ENCODE results near the gene TANC1.

TANC1 gene

DNA sequence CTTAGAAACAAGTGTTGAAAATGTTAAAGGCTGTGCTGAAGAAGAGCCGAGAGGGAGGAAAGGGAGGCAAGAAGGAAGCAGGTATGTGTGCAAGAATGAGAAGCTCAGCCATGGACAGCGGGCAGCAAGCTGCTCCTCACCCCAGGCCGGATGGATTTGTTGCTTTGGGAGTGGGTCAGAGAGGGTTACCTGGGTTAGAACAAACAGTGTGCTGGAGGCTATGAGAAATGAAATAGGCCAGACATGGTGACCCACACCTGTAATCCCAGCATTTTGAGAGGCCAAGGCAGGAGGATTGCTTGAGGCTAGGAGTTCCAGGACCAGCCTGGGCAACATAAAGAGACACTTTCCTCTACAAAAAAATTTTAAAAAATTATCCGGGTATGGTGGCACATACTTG, 97.5 kb downstream of the TANC1 start:
- DNase-seq: no peak

DNA sequence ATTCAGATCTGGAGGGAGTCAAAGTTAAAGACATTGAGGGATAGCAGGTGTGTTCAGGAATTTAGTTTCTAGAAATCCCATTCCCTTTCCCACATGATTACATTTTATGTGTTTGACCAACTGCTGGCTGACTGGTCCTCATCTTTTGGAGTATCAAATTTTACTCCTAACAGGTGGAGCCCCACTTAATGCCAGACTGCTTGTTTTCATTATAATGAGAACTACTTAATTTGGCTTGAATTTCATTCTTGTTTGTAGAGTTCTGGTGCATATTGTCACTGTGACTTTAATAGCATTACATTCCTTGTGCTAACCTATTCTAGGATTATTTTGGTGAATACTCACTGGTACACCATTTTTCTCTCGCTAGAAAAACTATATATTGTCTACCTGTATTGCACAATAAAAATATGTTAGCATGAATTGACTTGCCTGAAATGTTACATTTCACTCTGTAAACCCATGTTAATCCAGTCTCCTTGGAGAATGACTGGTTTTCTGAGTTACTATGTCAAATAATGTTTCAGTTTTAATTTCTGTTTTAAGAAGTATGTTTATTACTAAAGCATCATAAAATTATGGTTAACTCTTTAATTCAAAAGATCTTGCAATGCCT, 98.2 kb downstream of the TANC1 start:
- no peak for DNase-seq

DNA sequence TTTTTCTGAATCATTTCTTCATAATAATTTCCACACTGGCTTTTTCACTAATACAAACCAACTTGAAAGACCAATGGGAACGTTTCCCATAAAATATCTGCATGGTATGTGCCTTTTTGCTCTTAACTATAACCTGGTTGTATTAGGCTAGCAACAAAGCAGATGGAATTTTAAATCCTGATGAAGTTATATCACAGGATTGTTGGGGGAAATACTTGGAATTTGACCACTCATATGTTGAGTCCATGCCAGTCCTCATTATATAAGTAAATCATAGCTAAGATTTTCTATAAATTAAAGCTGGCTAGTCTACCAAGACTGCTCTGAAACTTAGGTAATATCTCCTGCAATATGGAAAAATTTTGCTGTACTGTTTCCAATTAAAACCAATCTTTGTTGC, 99.5 kb downstream of the TANC1 start:
- no peak for DNase-seq

DNA sequence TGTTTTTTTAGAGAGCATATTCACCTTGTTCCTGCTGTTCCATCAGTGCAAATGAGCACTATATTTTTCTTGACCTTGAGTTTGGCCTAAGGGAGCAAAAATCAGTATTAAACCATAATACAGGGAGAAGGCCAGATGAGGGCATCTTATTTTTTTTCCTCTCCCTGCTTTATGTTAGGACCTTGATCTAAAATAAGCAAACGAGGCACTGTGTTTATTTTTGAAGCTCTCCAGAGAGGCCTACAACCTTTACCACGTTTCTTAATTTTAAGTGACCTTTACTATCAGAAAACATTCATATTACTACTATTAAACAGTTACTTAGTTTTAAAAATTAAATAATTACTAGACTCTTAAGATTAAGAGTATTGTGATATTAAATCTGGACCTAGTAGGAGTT, 100.8 kb downstream of the TANC1 start:
- no peak for DNase-seq

DNA sequence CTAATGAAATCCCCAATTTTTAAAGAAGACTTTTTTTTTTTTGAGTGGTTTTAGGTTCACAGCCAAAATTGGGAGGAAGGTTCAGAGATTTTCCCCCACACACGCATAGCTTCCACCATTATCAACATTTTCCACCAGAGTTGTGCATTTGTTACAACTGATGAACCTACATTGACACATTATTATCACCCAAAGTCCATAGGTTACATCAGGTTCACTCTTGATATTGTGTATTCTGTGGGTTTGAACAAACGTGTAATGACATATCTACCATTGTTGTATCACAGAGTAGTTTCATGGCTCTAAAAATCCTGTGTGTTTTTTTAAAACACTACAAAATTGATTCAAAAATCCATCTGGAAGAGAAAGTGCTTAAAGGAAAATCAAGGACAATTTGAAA, 101.8 kb downstream of the TANC1 start:
- no peak for DNase-seq

DNA sequence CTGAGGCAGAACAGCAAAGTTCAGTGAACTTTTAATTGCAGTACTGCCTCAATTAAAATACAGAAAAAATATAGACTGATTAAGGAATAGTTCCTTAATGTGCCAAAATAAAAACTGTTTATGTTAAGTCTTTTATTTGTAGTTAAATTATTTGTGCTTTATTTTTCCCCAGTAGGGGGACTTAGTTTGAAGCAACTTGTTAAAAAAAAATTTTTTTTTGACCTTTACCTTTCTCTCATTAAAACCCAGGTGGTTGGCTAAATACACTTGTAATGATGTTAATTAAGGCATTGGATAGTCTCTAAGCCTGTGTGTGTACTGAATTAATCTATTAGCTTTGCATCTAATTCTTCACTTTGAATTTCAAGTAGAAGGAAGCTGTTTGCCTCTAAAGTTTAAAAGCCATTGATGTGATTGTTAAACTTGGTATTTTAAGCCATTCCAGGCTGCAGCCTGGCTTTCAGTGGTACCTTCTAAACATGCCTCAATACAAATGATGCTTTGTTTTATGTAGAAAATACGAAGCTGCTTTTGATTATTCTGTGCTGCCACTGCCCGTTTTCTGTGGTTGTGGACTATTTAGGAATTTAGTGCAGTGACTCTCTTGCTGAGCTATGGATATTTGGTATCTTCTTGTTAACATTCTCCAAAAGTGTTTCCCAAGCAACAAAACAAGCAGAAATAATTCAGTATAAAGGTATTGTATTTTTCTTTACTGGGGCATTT, 102.9 kb downstream of the TANC1 start:
- no peak for DNase-seq

DNA sequence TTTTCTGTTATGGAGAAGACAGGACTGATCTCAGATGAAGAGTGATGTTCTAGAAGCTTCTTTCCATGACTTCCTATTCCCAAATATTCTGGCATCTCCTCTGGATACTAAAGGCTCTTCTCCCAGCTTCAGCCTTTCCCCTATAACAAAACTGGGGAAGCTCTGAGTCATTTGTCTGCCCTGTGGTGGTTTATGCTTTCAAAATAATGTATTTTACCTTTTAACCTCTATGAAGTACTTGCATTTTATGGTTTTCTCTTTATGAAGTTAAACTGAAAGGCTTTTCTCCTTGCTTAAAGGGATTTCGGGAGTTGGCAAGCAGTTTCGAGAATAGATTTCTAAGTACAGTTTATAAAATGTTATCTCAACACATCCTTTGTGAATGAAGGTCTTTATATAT, 104.4 kb downstream of the TANC1 start:
- DNase-seq: no peak

DNA sequence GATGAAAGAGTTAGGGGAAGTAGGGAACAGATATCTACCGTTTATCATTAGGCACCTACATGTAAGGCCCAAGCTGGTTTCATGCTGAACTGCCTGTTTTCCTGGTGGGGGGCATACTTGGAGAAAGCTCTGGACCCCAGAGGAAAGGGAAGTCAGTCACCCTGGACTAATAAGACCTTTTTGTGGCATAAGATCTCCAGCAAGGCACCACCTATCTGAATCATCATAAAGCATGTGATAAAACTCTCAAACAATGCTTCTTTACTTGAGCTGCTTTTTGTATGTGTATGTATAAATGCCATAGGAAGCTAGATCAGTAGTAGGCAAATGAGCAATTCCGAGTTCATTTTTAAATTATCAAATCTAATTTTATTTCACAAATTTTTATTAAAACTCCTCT, 104.8 kb downstream of the TANC1 start:
- no peak for DNase-seq

DNA sequence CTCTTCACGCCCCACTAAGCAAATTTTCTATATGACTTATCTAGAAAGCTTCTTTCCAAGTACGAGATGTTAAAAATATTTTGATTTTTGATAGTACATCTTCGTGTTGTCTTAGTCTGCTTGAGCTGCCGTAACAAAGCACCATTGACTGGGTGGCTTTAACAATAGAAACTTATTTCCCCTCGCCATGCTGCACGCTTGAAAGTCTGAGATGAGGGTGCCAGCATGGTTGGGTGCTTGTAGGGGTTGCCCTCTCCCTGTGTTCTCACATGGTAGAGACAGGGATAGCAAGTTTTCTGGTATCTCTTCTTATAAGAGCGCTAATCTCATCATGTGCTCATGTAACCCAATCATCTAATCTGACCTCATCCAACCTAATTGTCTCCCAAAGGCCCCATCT, 106.2 kb downstream of the TANC1 start:
- DNase-seq: no peak

DNA sequence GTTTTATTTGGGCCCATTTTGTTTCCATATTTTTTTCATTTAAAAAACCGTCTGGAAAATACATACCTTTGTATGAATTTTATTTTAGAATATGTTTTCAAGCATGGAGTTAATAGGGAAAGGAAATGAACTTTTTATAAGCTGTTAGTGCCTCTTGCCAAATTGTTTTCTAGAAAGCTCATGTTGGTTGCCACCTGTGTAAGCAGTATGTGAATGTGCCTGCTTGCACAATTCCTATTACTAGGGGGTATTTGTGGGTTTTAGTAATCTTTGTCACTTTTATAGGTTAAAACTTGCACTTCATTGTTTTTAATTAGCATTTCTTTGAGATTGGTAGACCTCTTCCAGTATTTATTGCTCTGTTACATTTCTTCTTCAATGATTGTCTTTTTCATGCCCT, 107.3 kb downstream of the TANC1 start:
- DNase-seq: no peak

DNA sequence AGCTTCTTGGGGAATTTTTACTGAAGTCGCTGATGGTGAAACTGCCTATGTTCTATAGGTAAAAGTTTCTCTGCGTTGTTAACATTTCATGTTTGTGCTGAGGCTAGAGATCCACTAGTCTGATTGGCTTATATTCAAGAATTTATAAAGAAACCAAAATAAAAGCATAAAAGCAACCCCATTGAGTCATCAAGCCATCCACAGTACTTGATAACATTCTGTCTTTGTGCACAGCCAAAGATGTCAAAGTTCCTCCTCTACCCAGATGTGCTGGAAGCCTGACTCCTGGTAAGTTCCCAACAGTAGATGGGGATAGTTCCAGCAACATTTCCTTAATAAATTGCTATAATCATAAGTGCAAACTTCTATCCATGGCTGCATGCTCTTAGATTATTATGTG, 107.8 kb downstream of the TANC1 start:
- no peak for DNase-seq

DNA sequence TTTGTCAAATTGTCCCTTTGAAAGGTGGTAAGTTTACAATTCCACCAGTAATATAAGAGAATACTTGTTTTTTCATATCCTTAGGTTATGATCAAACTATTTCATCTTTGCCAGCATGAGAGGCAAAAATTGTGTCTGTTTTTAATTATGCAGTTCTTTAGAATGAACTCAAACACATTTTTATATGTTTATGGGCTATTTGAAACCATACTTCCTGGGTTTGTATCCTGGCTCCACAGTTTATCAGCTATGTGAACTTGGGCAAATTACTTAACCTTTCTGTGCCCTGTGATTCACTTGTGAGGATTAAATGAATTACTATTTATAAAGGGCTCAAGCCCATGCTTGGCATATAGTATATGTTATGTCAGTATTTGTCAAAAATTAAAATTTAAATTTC, 109.4 kb downstream of the TANC1 start:
- no peak for DNase-seq

DNA sequence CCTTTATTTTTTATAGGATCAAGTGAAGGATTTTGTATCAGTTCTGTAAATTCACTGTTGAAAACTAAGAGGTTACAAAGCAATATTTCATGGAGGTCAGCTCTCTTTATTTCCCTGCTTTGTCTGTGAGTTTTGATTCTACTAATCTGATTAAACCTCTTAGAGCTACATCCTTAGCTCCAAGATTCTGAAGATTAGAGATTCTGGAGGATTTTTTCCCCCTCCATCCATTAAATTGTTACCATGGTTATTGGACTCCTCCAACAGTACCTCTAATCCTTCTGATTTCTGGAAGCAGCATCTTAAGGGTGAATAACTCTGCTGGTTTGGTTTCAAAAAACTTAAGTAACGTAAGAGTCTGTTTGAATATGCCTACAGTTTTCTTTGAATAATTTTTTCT, 110.0 kb downstream of the TANC1 start:
- no peak for DNase-seq

DNA sequence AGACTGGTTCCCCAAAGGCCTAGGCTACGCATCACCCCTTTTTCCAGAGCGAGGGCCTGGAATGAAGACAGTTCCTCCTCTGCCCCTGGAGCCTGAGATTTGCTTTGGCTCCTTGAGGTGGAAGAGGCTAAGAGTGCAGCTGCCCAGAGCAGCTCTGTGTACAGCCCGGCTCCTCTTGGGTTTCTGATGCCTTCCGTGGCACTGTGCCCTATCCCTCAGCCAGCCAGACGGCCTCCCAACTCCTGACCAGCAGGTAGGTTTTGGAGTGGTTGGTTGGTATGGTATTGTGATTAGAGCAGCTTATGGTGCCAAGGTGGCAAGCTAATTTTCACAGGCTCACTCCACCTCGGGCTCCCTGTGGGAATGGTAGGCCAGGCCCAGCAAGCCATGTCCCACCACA, 112.2 kb downstream of the TANC1 start:
- DNase-seq: no peak

DNA sequence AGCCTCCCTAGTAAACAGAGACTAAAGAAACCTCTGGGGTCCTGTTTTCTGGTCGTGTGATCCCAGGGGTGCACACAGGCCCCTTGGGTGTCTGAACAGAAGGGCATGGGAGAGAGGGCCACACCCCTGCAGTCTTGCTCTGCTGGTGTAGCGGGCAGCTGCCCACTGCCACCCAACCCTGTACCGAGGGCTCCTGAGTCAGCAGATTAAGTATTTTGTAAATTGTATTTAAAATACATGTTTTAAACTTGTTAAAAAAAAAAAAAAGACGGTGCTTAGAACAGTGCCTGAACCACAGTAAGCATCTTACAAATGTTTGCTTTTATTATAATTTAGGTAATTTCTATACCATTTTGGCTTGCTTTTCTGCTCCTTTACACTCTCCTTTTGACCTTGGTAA, 113.7 kb downstream of the TANC1 start:
- no peak for DNase-seq

DNA sequence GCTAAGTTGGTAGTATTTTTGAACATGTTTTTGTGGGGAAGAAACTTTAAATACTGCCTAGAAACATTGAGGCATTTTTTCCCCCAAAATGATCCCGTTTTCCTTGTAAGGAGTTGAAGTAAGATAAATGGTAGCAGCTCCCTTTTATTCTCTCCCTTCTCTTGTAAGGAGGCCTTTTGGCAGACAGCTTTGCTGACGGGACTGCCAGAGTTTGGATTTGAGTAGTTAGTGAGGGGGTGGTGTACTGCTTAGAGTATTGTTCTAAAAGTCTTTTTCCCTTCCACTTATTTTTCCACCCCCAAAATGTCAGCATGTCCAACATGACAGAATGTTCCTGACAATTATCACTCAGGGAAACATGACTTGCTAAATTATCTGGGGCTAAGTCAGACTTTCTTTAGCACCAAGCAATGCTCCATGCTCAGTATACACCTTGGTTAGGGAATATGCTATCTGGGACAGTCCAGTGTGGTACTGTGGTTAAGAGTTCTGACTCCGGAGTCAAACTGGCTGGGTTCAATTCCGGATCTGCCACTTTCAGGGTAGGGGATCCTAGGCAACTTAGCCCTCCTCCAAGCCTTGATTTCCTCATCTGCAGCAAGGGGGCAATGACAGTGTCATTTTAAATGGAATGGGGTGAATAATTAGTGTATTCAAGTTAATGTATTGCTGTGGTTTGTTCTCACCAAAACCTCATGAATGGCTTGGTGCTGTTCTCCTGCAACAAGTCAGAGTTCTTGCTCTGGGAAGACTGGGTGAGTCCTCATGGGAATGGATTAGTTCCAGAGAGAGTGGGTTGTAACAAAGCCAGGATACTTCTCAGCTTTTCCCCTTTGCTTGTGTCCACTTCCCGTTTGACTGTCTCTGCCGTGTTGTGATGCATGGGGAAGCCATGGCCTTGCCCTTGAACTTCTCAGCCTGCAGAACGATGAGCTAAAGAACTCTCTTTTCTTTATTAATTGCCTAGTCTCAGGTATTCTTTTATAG, 116.2 kb downstream of the TANC1 start:
- DNase-seq: no peak

DNA sequence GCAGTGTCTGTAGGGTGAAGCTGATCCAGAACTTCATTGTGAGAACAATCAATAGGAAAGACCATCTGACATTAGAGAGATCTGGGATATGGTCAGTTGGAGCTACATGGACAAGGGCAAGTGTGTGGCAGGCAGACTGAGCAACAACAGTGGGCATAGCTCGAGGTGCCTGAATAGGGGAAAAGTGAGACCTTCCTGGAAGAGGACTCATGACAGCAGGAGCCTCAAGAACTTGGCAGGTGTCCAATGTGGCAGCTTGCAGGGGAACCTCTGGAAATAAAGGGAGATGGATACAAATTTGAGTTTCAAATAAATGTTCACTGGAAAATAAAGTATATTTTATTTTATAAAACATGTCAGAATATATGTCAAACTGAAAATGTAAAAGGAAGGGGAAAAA, 117.9 kb downstream of the TANC1 start:
- DNase-seq: no peak

DNA sequence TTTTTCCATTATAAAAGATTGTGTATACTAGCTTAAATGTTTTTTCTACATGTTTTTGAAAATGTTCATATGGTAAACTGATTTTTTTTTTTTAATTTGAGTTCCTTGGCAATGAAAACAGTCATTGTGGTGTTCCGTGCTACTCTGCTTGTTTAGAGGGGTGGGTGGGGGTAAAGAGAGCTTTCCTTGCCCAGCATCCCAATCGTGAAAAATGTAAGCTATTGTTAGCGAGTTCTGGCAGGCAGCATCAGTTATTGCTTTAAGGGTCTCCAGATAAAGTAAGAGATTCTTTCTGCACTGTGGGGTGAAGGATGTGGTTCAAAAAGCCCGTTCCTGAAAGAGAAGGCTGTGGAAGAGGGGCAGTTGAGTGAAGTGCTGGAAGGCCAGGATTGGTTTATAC, 118.4 kb downstream of the TANC1 start:
- DNase-seq: no peak

DNA sequence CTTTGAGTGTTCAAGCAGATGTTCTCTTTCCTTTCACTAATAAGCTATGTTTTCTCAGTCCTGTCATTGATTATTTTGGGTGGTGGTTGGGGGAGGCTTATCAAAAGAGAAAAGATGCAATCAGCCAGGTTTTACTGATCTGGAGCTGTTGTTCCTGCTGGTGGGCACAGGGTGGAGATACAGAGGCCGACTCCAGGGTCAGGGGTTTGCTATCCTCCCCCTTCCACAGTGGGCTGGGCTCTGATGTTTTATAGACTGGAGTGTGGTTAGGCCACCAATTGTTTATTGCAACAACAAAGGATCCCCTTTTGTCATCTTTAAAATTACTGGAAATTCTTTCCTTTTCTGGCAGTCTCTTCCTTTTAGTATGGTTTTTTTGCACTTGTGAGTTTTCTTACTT, 120.5 kb downstream of the TANC1 start:
- no peak for DNase-seq

DNA sequence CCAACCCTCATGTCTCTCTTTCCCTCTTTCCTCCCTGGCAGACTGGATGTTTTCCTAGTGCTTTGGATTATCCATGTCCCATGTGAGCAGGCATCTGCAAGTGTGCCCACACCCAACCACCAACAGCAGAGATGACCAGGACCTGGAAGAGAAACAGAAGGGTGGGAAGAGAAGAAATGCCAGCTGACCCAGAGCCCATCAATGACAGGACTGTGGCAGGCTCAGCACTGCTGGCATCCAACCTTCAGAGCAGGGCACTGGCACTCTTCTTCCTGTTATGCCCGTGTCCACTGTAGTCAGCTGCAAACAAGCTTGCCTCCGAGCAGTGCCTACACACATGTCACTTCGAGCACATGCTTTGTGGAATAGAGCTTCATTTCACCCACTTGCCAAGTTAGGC, 121.1 kb downstream of the TANC1 start:
- DNase-seq: no peak

DNA sequence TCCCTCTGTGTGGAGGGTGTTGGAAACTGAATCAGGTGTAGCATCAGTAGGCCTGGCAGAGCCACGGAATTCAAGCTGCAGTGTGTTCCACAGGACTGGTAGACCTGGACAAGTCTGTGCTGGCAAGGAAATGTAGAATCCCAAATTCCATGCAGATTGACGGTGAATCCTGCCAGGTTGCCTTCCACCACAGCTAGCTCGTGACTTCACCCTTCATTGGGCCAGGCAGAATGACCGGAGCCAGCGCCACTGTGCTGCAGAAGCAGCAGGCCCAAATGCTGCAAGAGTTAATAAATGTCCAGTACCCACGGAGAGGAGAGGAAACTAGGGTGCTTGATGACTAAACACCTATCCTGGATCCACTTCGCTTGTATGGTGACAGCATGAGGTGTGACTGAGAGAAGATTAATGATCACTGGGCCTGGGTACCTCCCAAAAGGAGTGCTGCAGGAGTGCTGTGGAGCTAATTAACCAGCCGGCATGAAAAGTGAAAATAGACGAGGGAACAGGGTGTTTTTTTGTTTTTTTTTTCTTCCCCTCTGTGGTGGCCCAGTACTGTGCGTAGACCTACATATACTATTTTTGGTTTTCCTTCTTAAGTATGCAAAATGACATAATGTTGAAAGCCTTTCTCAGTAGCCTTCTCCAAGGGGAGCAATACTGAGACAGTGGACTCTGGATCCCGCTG, 122.2 kb downstream of the TANC1 start:
- no peak for DNase-seq

DNA sequence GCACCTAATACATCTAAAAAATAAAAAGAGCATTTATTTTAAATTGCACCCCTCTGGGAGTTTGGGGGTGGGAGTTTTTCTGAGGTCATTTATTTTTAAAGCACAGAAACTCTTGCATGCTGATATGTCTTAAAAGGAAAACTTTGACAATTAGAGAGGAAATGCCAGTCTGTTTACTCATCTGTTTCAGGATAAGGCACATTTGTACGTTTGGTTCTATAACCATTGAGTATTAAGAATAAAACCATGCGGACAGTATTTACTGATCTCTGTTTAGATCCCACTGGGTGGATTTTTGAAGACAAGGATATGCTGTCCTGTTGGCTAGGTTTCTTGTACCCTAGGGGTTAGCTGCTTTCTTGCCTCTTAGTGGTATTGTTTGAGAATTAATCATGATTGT, 122.9 kb downstream of the TANC1 start:
- DNase-seq: no peak

DNA sequence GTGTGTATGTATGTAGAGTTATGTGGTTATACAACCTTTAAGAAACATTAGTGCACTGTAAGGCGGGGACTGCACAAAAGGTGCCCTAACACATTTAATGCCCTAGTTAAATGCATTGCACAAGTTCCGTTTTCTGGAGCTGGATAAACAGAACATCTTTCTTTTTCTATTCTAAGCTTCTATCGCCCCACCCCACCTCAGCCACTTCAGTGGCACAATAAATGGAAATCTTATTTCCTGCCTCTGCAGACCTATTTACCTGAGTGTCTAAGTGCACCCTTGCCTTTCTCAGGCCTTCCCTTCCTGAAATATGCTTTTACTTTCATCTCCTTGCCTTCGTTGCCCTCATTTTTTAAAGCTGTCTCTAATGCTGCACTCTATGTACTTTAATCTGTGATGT, 123.5 kb downstream of the TANC1 start:
- no peak for DNase-seq

Measured in T1000 (cell line).